Right cardiac atrium (tissue), 5 donors: ENCODE data around the gene CACNA1E. TPM values are rescaled to one million over a fixed set of nuclear protein-coding genes. Genes with fewer than 3 reads are reported as not detected.

Experiments
- ATAC-seq, 2 donors: fragments of 200-7000 bp; cut with Tn5 transposase; one replicate each; pipeline versions ENCODE4 v1.8.0 to v1.9.1; 2020; ENCODE audit warnings: moderate library complexity in 2 of 2, mild to moderate bottlenecking in 1 of 2
- DNase-seq, 3 donors: peaks; one replicate each; pipeline ENCODE4 v3.0.0-alpha.2; 2020
- H3K27ac ChIP-seq: one replicate; pipeline ENCODE4 v1.5.1; 2013; ENCODE audit warnings: mild to moderate bottlenecking, low read length, control low read depth, moderate library complexity
- H3K27me3 ChIP-seq: one replicate; pipeline ENCODE4 v1.6.1; 2013; ENCODE audit not compliant: control insufficient read depth, insufficient read depth
- H3K4me1 ChIP-seq: one replicate; pipeline ENCODE4 v1.6.1; 2013; ENCODE audit warnings: low read length; ENCODE audit not compliant: control insufficient read depth, insufficient read depth
- H3K4me3 ChIP-seq: one replicate; pipeline ENCODE4 v1.5.1; 2013; ENCODE audit warnings: low read length, control low read depth
- H3K9me3 ChIP-seq: one replicate; pipeline ENCODE4 v1.6.1; 2013; ENCODE audit warnings: low read length; ENCODE audit not compliant: control insufficient read depth
- WGBS: extraction: QIAGEN DNeasy Blood & Tissue Kit; methylation state at CpG from one replicate; pipeline ENCODE4 v1.1.7; 2013; 5-methylcytosine and 5-hydroxymethylcytosine counted together
- intact Hi-C, 4 donors: fragments of 100-400 bp; cut with DNase I; formaldehyde crosslinking; loops; one replicate each; pipeline versions ENCODE4 v1.11.0 to v1.14.0; 2022 to 2023
- polyA plus RNA-seq: library from polyadenylated mRNA; stranded (reverse); fragments of 200-250 nt; gene quantifications from one replicate; pipeline ENCODE4 v1.2.3, GENCODE V29; 2013
- total RNA-seq, 4 donors: library from RNA; stranded (reverse); fragmentation: NEBNext Ultra II Directional; extraction: Animal tissue kit (Norgen Biotek cat#: 25700); gene quantifications; one replicate each; pipeline ENCODE4 v1.2.1, GENCODE V29; 2021
- donor health status: healthy with polysubstance abuse.
- donor health status: DM: no; HTN: yes; CAD: no.
- donor health status: DM: no; HTN: no; CAD: no.
- donor health status: DM: no; HTN: yes; CAD: no; lungs with severe emphysema.
- donor health status: DM: yes; HTN: yes; CAD: no.

CACNA1E gene
- total and polyA plus RNA-seq, 5 donors = 0.45 to 3.2 (median 1.8) TPM

DNA sequence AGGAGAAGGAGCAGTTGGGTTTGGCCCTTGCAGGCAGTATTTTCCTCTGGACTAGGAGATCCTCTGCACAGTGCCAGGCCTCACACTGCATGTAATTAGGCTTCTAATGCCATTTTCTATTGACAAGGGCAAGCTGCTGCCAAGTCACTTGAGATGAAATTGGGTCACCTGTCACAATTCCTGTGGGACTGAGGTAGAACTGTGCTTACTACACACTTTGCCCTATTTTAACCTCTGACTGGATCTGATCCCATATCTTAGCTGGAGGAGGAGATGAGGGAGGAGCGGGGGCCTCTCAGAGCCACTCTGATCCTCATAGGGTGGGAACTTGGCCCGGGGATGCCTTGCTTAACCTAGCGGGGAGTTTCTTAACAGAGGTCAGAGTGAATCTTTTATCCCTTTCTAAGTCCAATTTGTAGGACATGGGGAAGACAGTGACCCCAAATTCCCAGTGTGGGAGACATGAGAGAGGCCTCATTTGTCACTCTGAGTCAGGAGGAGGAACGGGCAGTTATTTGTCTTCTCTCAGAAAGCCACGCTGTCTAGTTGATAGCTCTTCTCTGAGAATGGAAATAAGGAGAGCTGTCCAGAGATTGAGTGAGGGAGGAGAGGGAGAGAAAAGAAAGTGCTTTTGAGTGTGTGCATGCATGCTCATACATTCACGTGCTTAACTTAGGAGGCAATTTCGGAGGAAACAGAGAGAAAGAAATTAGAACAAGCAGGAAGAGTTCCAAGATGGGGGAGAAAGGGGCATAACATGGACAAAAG lies 121.3 kb downstream of the CACNA1E start:
- H3K27ac ChIP-seq = no peak overlapping the region
- DNase-seq = no peak
- intact Hi-C loops = no loop called here
- ATAC-seq = no peak
- no peaks in the 10 kb centered on the region for H3K9me3 ChIP-seq
- 66% methylated on average over 7 of the region's 7 CpGs for WGBS
- H3K4me1 ChIP-seq = no peaks in the 10 kb centered on the region
- H3K4me3 ChIP-seq = no peak overlapping the region
- H3K27me3 ChIP-seq = no peaks in the 10 kb centered on the region

DNA sequence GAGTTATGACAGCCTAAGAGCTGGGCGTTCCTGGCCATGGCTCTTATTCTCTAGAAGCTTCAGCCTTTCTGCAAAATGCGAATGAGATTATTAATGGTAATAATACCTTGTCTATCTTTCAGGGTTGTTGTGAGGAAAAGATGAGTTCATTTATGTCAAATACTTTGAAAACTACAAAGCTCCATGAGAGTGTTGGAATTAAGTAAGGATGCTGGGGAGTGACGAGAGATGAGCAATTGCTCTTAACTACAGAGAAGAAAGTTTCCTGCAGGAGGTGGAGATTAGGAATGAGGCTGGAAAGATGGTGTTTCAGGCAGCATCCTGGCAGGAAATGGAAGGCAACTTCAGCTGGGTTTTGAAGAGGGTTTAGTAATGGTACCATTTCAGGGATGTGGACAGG lies 124.2 kb downstream of the CACNA1E start:
- no peak for ATAC-seq
- Histone ChIP-seq H3K27me3 (no peaks in the 10 kb centered on the region), H3K9me3 (no peaks in the 10 kb centered on the region), H3K4me3 (no peak overlapping the region), H3K27ac (no peak overlapping the region), H3K4me1 (no peaks in the 10 kb centered on the region)
- 80% methylated on average over 3 of the region's 3 CpGs for WGBS
- intact Hi-C loops = no loop called here
- no peak for DNase-seq

DNA sequence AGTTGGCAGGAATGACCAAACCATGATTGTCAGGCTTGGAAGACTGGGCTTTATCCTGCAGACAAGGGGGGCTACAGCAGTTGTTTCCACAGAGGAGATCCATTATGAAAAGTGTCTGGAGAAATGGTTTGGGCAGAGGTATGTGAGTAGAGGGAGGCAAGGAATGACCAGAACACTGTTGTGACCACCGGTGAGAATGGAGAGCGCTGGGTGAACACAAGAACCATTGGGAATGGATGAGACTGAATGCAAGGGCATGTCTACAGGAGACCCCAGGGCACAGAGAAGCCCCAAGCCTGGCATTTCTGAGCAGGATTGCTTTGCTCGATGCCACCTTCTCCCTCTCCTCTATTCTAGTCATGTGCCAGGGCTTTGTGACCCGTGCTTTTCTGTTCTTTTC lies 125.1 kb downstream of the CACNA1E start:
- WGBS = 77% methylated on average over 4 of the region's 4 CpGs
- intact Hi-C loops = no loop called here
- no peak for ATAC-seq
- H3K27me3 ChIP-seq = no peaks in the 10 kb centered on the region
- no peak overlapping the region for H3K4me3 ChIP-seq
- no peaks in the 10 kb centered on the region for H3K4me1 ChIP-seq
- H3K9me3 ChIP-seq = no peaks in the 10 kb centered on the region
- no peak for DNase-seq
- no peak overlapping the region for H3K27ac ChIP-seq

DNA sequence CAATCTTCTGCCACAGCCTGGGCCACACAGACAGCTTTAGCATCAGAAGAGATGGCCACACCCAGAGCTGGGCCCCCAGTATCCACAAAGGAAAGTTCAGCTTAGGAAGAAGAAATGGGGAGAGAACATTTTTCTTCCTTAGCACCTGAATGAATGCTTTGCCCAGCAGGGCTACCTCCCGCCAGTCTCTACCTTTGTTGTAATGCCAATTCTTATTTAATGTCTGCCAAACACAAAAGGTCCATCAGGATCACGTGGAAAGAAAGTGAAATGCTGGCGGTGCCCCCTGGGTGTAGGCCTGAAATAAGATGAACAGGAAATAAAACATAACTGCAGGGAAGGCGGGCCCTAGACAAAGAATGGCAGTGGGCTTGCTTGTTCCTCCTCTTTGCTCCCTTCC lies 125.6 kb downstream of the CACNA1E start:
- Histone ChIP-seq H3K4me1 (no peaks in the 10 kb centered on the region), H3K9me3 (no peaks in the 10 kb centered on the region), H3K27me3 (no peaks in the 10 kb centered on the region), H3K4me3 (no peak overlapping the region), H3K27ac (no peak overlapping the region)
- 44% methylated on average over 4 of the region's 4 CpGs for WGBS
- no peak for DNase-seq
- intact Hi-C loops = no loop called here
- no peak for ATAC-seq

DNA sequence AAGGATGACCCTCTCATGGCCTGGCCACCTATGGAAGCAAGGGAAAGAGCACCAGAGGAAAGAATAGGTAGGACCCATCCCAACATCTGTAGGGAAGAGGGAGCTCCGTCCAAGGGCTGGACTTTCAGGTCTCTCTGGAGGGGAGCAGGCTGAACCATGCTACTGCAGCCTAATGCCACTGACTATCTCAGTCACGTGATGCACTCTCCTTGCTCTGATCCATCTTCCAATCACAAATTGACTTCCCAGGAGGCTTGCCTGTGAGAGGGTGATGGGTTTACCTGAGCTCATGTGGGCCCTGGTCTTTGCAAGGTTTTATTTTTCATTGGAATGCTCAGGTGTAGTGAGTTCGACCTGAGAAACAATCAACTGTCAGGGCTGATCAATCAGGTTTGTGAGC lies 128.8 kb downstream of the CACNA1E start:
- H3K9me3 ChIP-seq = no peaks in the 10 kb centered on the region
- H3K27ac ChIP-seq = no peak overlapping the region
- 80% methylated on average over 3 of the region's 3 CpGs for WGBS
- ATAC-seq = no peak
- intact Hi-C loops = no loop called here
- no peaks in the 10 kb centered on the region for H3K4me1 ChIP-seq
- H3K27me3 ChIP-seq = no peaks in the 10 kb centered on the region
- DNase-seq = no peak
- no peak overlapping the region for H3K4me3 ChIP-seq

DNA sequence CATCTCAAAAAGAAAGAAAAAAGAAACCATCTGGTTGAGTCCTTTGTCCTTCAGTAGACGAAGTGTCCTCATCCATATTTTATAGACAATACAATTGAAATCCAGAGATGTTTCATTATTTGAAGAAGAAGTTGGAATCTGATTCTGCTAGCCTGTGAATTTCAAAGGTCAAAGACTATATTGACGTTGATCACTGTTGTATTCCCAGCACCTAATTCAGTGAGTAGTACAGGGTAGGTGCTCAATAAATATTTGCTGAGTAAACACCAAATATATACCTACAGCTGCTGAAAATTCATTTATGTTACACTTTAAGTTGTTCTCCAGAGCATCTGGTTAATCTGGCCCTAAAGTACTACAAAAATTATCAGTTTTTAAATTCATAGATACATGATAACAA lies 135.2 kb downstream of the CACNA1E start:
- Histone ChIP-seq H3K27me3 (no peaks in the 10 kb centered on the region), H3K9me3 (no peaks in the 10 kb centered on the region), H3K4me3 (no peak overlapping the region), H3K4me1 (no peaks in the 10 kb centered on the region), H3K27ac (no peak overlapping the region)
- ATAC-seq (no peak), DNase-seq (no peak)
- intact Hi-C loops = no loop called here
- 22% methylated on average over 2 of the region's 2 CpGs for WGBS

DNA sequence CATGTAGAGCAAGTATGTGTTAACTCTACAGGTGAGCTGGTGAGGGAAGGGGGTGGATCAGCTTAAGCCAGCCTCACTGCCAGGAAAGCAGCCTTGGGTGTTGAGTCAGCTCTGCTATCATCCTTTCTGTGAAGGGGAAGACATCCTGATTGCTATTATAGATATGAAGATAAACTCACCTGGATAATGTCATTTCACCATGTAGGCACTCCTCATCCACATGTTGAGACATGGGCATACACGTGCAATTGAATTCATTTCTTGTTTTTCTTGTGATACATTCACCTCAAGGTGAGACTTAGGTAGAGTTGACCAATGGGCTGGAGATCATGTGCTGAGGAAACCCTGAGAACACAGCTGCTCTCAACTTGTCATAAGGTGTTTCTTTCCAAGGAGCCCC lies 136.9 kb downstream of the CACNA1E start:
- Histone ChIP-seq H3K9me3 (no peaks in the 10 kb centered on the region), H3K27me3 (no peaks in the 10 kb centered on the region), H3K4me1 (no peaks in the 10 kb centered on the region), H3K27ac (no peak overlapping the region), H3K4me3 (no peak overlapping the region)
- no peak for ATAC-seq
- 83% methylated on average over 1 of the region's 1 CpG for WGBS
- intact Hi-C loops = no loop called here
- no peak for DNase-seq

DNA sequence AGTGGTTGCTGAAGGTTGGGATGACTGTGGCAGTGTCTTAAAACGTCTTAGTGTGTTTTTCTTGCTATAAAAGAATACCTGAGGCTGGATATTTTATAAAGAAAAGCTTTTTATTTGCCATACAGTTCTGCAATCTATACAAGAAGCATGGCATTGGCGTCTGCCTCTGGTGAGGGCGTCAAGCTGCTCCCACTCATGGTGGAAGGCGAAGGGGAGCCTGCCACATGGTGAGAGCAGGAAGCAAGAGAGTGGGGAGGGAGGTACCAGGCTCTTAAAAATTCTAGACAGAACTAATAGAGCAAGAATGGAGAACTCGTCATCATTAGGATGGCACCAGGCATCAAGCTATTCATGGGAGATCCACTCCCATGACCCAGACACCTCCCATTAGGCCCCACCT lies 140.5 kb downstream of the CACNA1E start:
- no peak overlapping the region for H3K4me3 ChIP-seq
- no peaks in the 10 kb centered on the region for H3K27me3 ChIP-seq
- ATAC-seq (no peak), DNase-seq (no peak)
- 43% methylated on average over 5 of the region's 5 CpGs for WGBS
- no peak overlapping the region for H3K27ac ChIP-seq
- H3K4me1 ChIP-seq = no peaks in the 10 kb centered on the region
- no peaks in the 10 kb centered on the region for H3K9me3 ChIP-seq
- intact Hi-C loops = no loop called here

DNA sequence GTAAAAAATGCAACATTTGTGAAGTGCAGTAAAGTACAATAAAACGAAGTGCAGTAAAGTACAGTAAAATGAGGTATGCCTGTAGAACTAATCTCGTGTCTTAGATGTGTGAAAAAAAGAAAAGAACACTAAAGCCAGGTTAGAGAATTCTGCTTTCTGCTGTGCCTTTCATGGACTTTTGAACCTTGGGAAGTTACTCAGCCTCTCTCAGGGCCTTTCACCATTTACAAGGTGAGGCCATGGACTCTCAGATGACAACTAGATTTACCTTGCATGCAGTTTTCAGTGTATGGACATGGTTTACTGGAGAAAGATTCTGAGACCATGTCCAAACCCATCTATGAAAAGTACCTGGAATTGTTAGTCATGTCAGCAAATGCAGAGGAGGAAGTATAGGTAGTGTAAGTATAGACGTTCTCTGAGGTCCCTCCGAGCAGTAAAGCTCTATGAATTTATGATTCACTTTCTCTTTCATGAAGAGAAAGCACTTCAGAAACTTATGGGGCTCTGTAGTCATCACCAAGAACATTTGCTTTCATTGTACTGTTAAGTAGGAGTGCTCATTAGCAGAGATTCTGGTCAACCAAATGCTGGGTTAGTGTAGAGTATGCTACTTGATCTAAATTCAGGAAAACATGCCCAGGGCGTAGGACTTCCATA lies 143.1 kb downstream of the CACNA1E start:
- H3K27ac ChIP-seq = no peak overlapping the region
- H3K4me3 ChIP-seq = no peak overlapping the region
- H3K4me1 ChIP-seq = no peaks in the 10 kb centered on the region
- 59% methylated on average over 5 of the region's 5 CpGs for WGBS
- no peak for ATAC-seq
- no peaks in the 10 kb centered on the region for H3K27me3 ChIP-seq
- DNase-seq = no peak
- intact Hi-C loops = no loop called here
- H3K9me3 ChIP-seq = no peaks in the 10 kb centered on the region

DNA sequence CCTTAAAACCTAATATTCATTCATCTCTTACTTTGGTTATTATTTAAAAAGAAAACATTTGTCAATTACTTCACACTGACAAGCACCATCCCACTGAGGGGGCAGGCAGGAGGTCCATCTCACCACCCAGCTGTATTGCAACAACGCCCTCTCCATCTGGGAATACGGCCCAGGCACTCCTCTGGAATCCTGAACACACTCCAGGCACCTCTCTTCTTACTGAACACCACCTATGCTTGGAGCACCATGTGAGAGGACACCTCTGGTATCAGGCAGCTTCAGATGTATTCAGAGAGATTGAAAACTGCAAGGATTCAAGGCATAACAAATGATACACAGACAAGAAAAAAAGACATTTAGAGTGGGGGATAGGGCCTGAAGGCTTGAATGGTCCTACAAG lies 147.1 kb downstream of the CACNA1E start:
- H3K4me1 ChIP-seq = no peaks in the 10 kb centered on the region
- intact Hi-C loops = no loop called here
- H3K9me3 ChIP-seq = no peaks in the 10 kb centered on the region
- DNase-seq = no peak
- H3K4me3 ChIP-seq = no peak overlapping the region
- 57% methylated on average over 2 of the region's 2 CpGs for WGBS
- H3K27me3 ChIP-seq = no peaks in the 10 kb centered on the region
- H3K27ac ChIP-seq = no peak overlapping the region
- no peak for ATAC-seq

DNA sequence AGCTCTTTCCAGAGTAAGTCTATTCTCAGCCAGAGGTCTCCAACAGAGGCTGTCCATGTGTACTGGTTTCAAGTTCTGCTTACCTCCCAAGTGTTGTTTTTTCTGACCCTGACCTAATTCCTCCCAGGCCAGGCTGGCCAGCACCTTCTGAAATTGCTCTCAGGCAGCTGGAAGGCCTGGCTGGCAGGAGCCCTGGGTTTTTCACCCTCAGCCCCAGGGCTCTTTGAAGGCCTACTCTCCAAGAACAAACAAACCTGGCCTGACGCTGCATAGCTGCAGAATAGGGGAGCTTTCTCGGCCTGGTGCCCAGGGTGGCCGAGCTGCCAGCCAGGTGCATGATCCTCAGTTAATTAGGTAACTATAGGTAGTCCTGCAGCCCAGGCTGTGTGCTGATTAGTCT lies 147.5 kb downstream of the CACNA1E start:
- H3K27me3 ChIP-seq = no peaks in the 10 kb centered on the region
- DNase-seq (no peak), ATAC-seq (no peak)
- H3K4me3 ChIP-seq = no peak overlapping the region
- H3K4me1 ChIP-seq = no peaks in the 10 kb centered on the region
- intact Hi-C loops = no loop called here
- H3K9me3 ChIP-seq = no peaks in the 10 kb centered on the region
- H3K27ac ChIP-seq = no peak overlapping the region
- 59% methylated on average over 3 of the region's 3 CpGs for WGBS
